GM21526 (cell line): ENCODE results near the gene PSG4.
"Not testable (repeated sequence)": the region's sequence is repeated elsewhere in the genome, so short reads cannot be mapped to it uniquely, and the experiment has no call there.

Source experiments
- ATAC-seq: cut with Tn5 transposase; IDR thresholded peaks from one replicate; pipeline ENCODE4 v1.9.1; 2021; ENCODE audit warnings: moderate library complexity; ENCODE audit not compliant: unreplicated experiment, low FRiP score

Gene PSG4

DNA sequence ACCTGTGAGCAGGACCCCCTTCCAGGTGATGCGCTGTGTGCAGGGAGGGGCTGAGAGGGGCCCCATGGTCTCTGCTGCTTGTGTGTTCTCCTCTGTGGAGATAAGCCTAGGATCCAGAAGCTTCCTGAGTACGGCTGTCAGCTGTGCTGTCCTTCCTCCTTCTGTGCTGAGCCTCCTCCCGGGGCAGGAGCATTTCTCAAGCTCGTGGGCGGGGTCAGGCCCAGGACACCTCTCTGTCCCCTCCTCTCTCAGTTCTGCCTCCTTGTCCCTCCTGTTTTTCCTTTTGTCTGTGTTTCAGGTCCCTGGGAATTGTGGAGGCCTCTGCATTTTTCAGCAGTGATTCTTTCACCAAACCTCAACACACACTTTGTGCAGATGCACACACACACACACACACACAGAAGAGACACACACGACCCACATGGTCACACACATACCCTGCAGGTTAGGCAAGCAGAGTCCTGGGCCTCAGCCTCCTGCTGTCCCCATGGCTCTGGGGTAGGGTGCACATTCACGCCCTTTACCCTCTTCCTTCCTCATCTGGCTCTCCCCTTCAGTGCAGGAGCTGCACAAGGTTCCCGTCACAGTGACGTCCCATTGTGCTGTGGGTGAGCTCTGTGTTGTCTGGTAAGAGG, at the start of gene PSG4:
Gene PSG4, minus strand, starts transcription at position 168 of the 635 bp plus-strand sequence. Its CDS starts 102 bp downstream, at position 66.
- not testable (repeated sequence) for ATAC-seq

DNA sequence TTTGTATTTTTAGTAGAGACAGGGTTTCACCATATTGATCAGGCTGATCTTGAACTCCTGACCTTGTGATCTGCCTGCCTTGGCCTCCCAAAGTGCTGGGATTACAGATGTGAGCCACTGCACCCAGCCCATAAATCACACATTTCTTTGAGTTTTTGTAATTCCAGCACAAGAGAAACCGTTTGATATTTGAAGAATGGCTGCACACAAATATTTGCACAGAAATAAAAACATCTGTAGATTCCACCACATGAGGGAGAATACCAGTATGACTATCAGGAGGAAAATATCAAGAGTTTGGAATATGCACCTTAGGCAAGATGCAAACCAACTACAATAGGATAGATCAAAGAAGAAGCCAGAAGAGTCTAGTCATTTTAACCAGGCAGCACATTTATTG, 46.0 kb upstream of the PSG4 start:
- ATAC-seq: not testable (repeated sequence)

- ATAC-seq: not testable (repeated sequence)
Observed at GRCh38 chr19:43250296-43250695, 44.9 kb upstream of the PSG4 start.

GRCh38 chr19:43248635-43249002, 43.2 kb upstream of the PSG4 start:
- not testable (repeated sequence) for ATAC-seq

GRCh38 chr19:43247243-43247880, 41.9 kb upstream of the PSG4 start:
- ATAC-seq: not testable (repeated sequence)

GRCh38 chr19:43245848-43246247, 40.4 kb upstream of the PSG4 start:
- not testable (repeated sequence) for ATAC-seq

DNA sequence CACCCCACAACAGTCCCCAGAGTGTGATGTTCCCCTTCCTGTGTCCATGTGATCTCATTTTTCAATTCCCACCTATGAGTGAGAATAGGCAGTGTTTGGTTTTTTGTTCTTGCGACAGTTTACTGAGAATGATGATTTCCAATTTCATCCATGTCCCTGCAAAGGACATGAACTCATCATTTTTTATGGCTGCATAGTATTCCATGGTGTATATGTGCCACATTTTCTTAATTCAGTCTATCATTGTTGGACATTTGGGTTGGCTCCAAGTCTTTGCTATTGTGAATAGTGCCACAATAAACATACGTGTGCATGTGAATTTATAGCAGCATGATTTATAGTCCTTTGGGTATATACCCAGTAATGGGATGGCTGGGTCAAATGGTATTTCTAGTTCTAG, 36.8 kb upstream of the PSG4 start:
- ATAC-seq: not testable (repeated sequence)

DNA sequence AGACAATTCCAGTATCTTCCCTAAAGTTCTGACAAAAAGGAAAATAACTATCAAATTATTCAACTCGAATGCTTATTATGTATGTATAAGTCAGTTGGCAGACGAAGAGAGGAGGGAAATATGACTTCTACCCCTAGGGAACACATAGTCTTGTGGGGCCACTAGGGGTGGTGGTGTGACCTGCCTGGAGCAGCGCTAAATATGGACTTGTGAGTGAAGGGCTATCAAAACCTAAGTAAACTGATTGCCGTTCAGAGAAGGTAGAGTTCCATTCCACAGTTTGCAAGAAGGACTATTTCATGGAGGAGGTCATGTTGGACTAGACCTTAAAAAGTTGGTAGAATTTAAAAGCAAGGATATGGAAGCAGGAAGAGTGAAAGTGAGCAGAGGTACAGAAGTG, 32.8 kb upstream of the PSG4 start:
- not testable (repeated sequence) for ATAC-seq

GRCh38 chr19:43235686-43236085, 30.2 kb upstream of the PSG4 start:
- not testable (repeated sequence) for ATAC-seq

- no peak for ATAC-seq
Observed at GRCh38 chr19:43229315-43229714, 23.9 kb upstream of the PSG4 start.

- ATAC-seq: not testable (repeated sequence)
Observed at GRCh38 chr19:43228730-43229129, 23.3 kb upstream of the PSG4 start.

GRCh38 chr19:43226986-43227385, 21.5 kb upstream of the PSG4 start:
- not testable (repeated sequence) for ATAC-seq

GRCh38 chr19:43224855-43225253, 19.4 kb upstream of the PSG4 start:
- no peak for ATAC-seq

DNA sequence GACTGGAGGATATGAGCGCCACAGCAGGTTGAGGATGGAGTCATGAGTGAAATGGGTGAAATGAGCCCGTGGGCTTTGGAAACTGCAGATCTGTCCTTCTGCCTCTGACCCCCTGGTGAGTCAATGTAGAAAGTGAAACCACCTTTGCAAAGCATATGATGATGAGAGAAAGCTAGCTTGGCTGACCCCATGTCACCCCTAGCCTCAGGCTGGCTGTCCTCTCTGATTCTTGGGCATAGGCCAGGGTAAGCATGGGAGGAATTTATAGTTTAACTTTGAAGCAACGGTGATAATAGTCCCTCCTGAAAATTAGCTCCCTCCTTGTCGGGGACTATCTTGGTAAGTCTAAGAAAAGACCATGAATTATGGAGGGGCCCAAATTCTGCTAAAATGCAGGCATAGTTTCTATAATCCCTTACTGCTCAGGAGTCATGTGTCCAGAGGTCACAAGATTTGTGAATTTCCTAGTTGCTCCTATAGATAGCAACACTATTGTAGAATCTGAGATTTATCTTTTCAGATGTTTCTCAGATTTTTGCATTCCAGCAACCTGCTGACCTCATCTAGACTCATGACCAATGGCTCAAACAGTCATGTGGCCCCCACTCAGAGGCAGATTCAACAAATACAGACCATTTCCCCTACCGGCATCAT, 18.9 kb upstream of the PSG4 start:
- not testable (repeated sequence) for ATAC-seq

DNA sequence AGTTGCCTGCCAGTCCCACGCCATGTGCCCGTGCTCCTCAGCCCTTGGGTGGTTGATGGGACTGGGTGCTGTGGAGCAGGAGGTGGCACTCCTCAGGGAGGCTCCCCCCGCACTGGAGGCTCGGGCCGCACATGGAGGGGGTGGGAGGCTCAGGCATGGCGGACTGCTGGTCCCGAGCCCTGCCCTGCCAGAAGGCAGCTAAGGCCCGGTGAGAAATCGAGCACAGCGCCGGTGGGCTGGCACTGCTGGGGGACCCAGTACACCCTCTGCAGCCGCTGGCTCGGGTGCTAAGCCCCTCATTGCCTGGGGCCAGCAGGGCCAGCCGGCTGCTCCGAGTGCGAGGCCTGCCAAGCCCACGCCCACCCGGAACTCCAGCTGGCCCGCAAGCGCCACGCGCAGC, 16.5 kb upstream of the PSG4 start:
- ATAC-seq: not testable (repeated sequence)

GRCh38 chr19:43219136-43219535, 13.7 kb upstream of the PSG4 start:
- not testable (repeated sequence) for ATAC-seq

- not testable (repeated sequence) for ATAC-seq
Observed at GRCh38 chr19:43215881-43216280, 10.4 kb upstream of the PSG4 start.

DNA sequence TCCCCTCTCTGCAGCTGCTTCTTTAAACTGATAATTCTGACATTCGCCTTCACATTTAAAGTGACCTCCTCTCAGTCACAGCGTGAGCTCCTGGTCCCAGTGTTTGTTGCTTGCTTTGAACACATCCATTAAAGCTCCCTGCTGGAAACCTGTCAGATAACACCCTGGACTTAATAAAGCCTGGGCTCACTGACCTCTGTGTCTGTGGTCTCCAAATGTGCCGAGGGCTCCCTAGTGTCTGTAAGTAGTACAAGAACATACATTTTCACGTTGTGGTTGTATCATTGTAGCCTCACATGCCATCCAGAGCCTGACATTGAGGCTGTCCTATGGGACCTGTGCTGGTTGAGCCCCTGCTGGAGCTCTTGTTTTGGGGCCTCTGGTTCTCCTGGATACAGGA, 2.6 kb upstream of the PSG4 start:
- no peak for ATAC-seq

GRCh38 chr19:43207174-43207573, 1.7 kb upstream of the PSG4 start:
- ATAC-seq: not testable (repeated sequence)

GRCh38 chr19:43203611-43204010, 1.8 kb downstream of the PSG4 start:
- ATAC-seq: not testable (repeated sequence)

- not testable (repeated sequence) for ATAC-seq
Observed at GRCh38 chr19:43201891-43202290, 3.5 kb downstream of the PSG4 start.
